Progenitor cell of endocrine pancreas (in vitro differentiated cells): ENCODE data around the gene MROH2A. TPM values are rescaled to one million over a fixed set of nuclear protein-coding genes. Genes with fewer than 3 reads are reported as not detected.

Experiments
- DNase-seq: peaks from one replicate; pipeline ENCODE4 v3.0.0; 2021; ENCODE audit warnings: low spot score; ENCODE audit not compliant: unreplicated experiment
- H3K27ac Mint-ChIP-seq: 2 replicates; pipeline ENCODE4 v1.8.0; 2021; ENCODE audit warnings: mild to moderate bottlenecking, moderate library complexity, mixed read lengths
- H3K27me3 Mint-ChIP-seq: 2 replicates; pipeline ENCODE4 v1.8.0; 2021; ENCODE audit warnings: mixed read lengths
- H3K36me3 Mint-ChIP-seq: 2 replicates; pipeline ENCODE4 v1.8.0; 2022; ENCODE audit warnings: mixed read lengths; ENCODE audit not compliant: insufficient read depth
- H3K4me1 Mint-ChIP-seq: 2 replicates; pipeline ENCODE4 v1.8.0; 2021; ENCODE audit warnings: low read depth, mixed read lengths
- H3K4me3 Mint-ChIP-seq: 2 replicates; pipeline ENCODE4 v1.8.0; 2021; ENCODE audit warnings: low read depth, mild to moderate bottlenecking, moderate library complexity, mixed read lengths
- H3K9me3 Mint-ChIP-seq: 2 replicates; pipeline ENCODE4 v1.8.0; 2021; ENCODE audit warnings: low read depth, mixed read lengths
- CTCF ChIP-seq: fragments of 200-600 bp; sonication (generic); IDR thresholded peaks from one replicate; pipeline ENCODE4 v1.5.0; 2021; ENCODE audit warnings: antibody characterized with exemption, mild to moderate bottlenecking; ENCODE audit not compliant: unreplicated experiment
- total RNA-seq: library from RNA; stranded (reverse); gene quantifications from 2 replicates; pipeline ENCODE4 v1.2.1, GENCODE V29; 2021

The MROH2A gene
- total RNA-seq, 1 donor from 2014 or later, result not detected

- H3K27ac Mint-ChIP-seq, result no peak overlapping the region
- H3K9me3 Mint-ChIP-seq, result no peaks in the 10 kb centered on the region
- H3K36me3 Mint-ChIP-seq, result peaks cover 16% of the 10 kb centered on the region
- H3K27me3 Mint-ChIP-seq, result no peaks in the 10 kb centered on the region
- H3K4me1 Mint-ChIP-seq, result no peaks in the 10 kb centered on the region
- no peak for DNase-seq
- no peak overlapping the region for H3K4me3 Mint-ChIP-seq
- no peak for TF ChIP-seq CTCF
Observed at GRCh38 chr2:233845301-233846060, 67.4 kb downstream of the MROH2A start.

- Mint-ChIP-seq H3K36me3 (peaks cover 16% of the 10 kb centered on the region), H3K4me1 (no peaks in the 10 kb centered on the region), H3K9me3 (no peaks in the 10 kb centered on the region), H3K27me3 (no peaks in the 10 kb centered on the region), H3K4me3 (no peak overlapping the region), H3K27ac (no peak overlapping the region)
- no peak for TF ChIP-seq CTCF
- no peak for DNase-seq
Observed at GRCh38 chr2:233846387-233847247, 68.5 kb downstream of the MROH2A start.

- H3K4me3 Mint-ChIP-seq, result no peak overlapping the region
- peaks cover 16% of the 10 kb centered on the region for H3K36me3 Mint-ChIP-seq
- H3K27ac Mint-ChIP-seq, result no peak overlapping the region
- DNase-seq, result no peak
- H3K27me3 Mint-ChIP-seq, result no peaks in the 10 kb centered on the region
- no peaks in the 10 kb centered on the region for H3K4me1 Mint-ChIP-seq
- no peak for TF ChIP-seq CTCF
- no peaks in the 10 kb centered on the region for H3K9me3 Mint-ChIP-seq
Observed at GRCh38 chr2:233847248-233847898, 69.2 kb downstream of the MROH2A start.

GRCh38 chr2:233848276-233848675 is 70.1 kb downstream of the MROH2A start:
- H3K4me3 Mint-ChIP-seq, result no peak overlapping the region
- DNase-seq, result no peak
- peaks cover 13% of the 10 kb centered on the region for H3K36me3 Mint-ChIP-seq
- H3K4me1 Mint-ChIP-seq, result peaks cover 9% of the 10 kb centered on the region
- no peaks in the 10 kb centered on the region for H3K27me3 Mint-ChIP-seq
- TF ChIP-seq CTCF, result no peak
- no peak overlapping the region for H3K27ac Mint-ChIP-seq
- no peaks in the 10 kb centered on the region for H3K9me3 Mint-ChIP-seq

GRCh38 chr2:233849607-233850271 is 71.6 kb downstream of the MROH2A start:
- Mint-ChIP-seq H3K36me3 (peaks cover 7% of the 10 kb centered on the region), H3K27ac (no peak overlapping the region)

More at GRCh38 chr2:233849607-233850271, 71.6 kb downstream of the MROH2A start:
- DNase-seq, result no peak
- Mint-ChIP-seq H3K27me3 (no peaks in the 10 kb centered on the region), H3K9me3 (no peaks in the 10 kb centered on the region), H3K4me3 (no peak overlapping the region), H3K4me1 (peaks cover 17% of the 10 kb centered on the region)
- TF ChIP-seq CTCF, result no peak
